HL-60 (cell line): Measurements from ENCODE around the gene PLOD1.

Experiments used
- GABPA ChIP-seq: IDR thresholded peaks from 2 replicates; pipeline ENCODE4 v1.6.1; 2012; ENCODE audit warnings: low read depth
- POLR2AphosphoS5 ChIP-seq: IDR thresholded peaks from 2 replicates; pipeline ENCODE4 v1.6.1; 2012; ENCODE audit warnings: low read depth
- REST ChIP-seq: IDR thresholded peaks from 2 replicates; pipeline ENCODE4 v1.6.1; 2012; ENCODE audit warnings: low read depth; ENCODE audit not compliant: insufficient replicate concordance
- SPI1 ChIP-seq: IDR thresholded peaks from 2 replicates; pipeline ENCODE4 v1.6.1; 2012; ENCODE audit warnings: low read depth, mild to moderate bottlenecking, borderline replicate concordance
- TF ChIP-seq, protein P1 (sequence below): IDR thresholded peaks from one replicate; pipeline ENCODE4 v1.5.1; 2011; ENCODE audit warnings: low read length, control low read depth, inconsistent platforms; ENCODE audit not compliant: insufficient read depth

DNA sequence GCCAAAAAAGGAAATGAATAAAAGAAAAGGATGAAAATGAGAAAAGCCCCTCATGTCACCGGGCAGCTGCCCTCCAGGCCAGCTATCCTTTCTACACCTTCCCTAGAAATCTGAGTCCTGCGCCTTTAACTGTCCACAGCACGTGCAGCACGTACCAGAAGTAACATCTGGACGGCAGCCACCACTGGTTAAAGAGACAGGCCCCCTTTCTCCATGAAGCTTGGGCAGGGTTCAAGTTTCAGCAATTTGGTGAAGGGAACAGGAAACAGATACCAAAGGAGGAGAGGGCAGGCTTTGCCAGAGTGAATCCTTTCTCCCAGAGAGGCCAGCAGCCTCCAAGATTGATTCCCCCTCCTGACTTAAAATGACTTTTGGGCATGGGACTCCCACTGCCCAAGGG lies 4.7 kb upstream of the PLOD1 start:
- TF ChIP-seq, protein P1, sequence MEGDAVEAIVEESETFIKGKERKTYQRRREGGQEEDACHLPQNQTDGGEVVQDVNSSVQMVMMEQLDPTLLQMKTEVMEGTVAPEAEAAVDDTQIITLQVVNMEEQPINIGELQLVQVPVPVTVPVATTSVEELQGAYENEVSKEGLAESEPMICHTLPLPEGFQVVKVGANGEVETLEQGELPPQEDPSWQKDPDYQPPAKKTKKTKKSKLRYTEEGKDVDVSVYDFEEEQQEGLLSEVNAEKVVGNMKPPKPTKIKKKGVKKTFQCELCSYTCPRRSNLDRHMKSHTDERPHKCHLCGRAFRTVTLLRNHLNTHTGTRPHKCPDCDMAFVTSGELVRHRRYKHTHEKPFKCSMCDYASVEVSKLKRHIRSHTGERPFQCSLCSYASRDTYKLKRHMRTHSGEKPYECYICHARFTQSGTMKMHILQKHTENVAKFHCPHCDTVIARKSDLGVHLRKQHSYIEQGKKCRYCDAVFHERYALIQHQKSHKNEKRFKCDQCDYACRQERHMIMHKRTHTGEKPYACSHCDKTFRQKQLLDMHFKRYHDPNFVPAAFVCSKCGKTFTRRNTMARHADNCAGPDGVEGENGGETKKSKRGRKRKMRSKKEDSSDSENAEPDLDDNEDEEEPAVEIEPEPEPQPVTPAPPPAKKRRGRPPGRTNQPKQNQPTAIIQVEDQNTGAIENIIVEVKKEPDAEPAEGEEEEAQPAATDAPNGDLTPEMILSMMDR = no peak
- TF ChIP-seq GABPA (no peak), POLR2AphosphoS5 (no peak), SPI1 (no peak), REST (no peak)
